Keratinocyte (primary cell): ENCODE results near the gene CPLX3. TPM values are rescaled to one million over a fixed set of nuclear protein-coding genes. Genes with fewer than 3 reads are reported as not detected.

ENCODE experiments used
- DNase-seq: peaks from one replicate; pipeline ENCODE4 v3.0.0-alpha.2; 2011; ENCODE audit warnings: low read depth, missing footprints, low spot score
- FAIRE-seq: peaks from 2 replicates; lab custom pipeline; 2011; peaks lifted over from hg19 to GRCh38; lab: Jason Lieb, UNC
- H2AFZ ChIP-seq: 2 replicates; pipeline ENCODE4 v1.6.0; 2012; ENCODE audit warnings: low read length, control low read depth, inconsistent platforms; ENCODE audit not compliant: control insufficient read depth
- H3K27ac ChIP-seq: 2 replicates; pipeline ENCODE4 v1.5.1; 2011; ENCODE audit warnings: low read length; ENCODE audit not compliant: control insufficient read depth, insufficient read depth
- H3K27me3 ChIP-seq: 3 replicates; pipeline ENCODE4 v1.6.0; 2011; ENCODE audit warnings: low read length; ENCODE audit not compliant: control insufficient read depth, insufficient read depth; ENCODE audit errors: extremely low read depth
- H3K36me3 ChIP-seq, 2 experiments: 2 replicates in 1 of 2; 3 replicates in 1 of 2; pipeline ENCODE4 v1.5.1; 2011; ENCODE audit warnings: low read length in 2 of 2, mild to moderate bottlenecking in 1 of 2; ENCODE audit not compliant: control insufficient read depth in 2 of 2, insufficient read depth in 2 of 2; ENCODE audit errors: extremely low read depth in 1 of 2
- H3K4me1 ChIP-seq: 3 replicates; pipeline ENCODE4 v1.5.1; 2011; ENCODE audit warnings: low read length; ENCODE audit not compliant: control insufficient read depth, insufficient read depth; ENCODE audit errors: extremely low read depth
- H3K4me2 ChIP-seq: 3 replicates; pipeline ENCODE4 v1.6.0; 2011; ENCODE audit warnings: low read depth, low read length; ENCODE audit not compliant: control insufficient read depth, insufficient read depth; ENCODE audit errors: extremely low read depth
- H3K4me3 ChIP-seq, 3 experiments: fragments of 200-600 bp in 1 of 3; sonication (generic) in 1 of 3; 2 replicates in 2 of 3; 3 replicates in 1 of 3; pipeline ENCODE4 v1.5.1; 2011 to 2016; ENCODE audit warnings: low read length in 3 of 3, mild to moderate bottlenecking in 3 of 3, control low read depth in 2 of 3, inconsistent platforms in 1 of 3, low read depth in 1 of 3, mixed read lengths in 1 of 3, mixed run types in 1 of 3, moderate library complexity in 1 of 3; ENCODE audit not compliant: control insufficient read depth in 2 of 3, insufficient read depth in 2 of 3; ENCODE audit errors: extremely low read depth in 1 of 3
- H3K79me2 ChIP-seq: 2 replicates; pipeline ENCODE4 v1.6.0; 2012; ENCODE audit warnings: low read length; ENCODE audit not compliant: control insufficient read depth, insufficient read depth
- H3K9ac ChIP-seq: 3 replicates; pipeline ENCODE4 v1.6.0; 2011; ENCODE audit warnings: low read length; ENCODE audit not compliant: control insufficient read depth, insufficient read depth; ENCODE audit errors: extremely low read depth
- H3K9me1 ChIP-seq: 3 replicates; pipeline ENCODE4 v1.6.0; 2011; ENCODE audit warnings: low read length; ENCODE audit not compliant: control insufficient read depth, insufficient read depth; ENCODE audit errors: extremely low read depth
- H3K9me3 ChIP-seq: 2 replicates; pipeline ENCODE4 v1.5.1; 2012; ENCODE audit warnings: low read depth, low read length; ENCODE audit not compliant: control insufficient read depth
- H4K20me1 ChIP-seq: 3 replicates; pipeline ENCODE4 v1.6.0; 2011; ENCODE audit warnings: low read length; ENCODE audit not compliant: control insufficient read depth, insufficient read depth; ENCODE audit errors: extremely low read depth
- CTCF ChIP-seq, 3 experiments: IDR thresholded peaks in 1 of 3; conservative IDR thresholded peaks in 1 of 3; optimal IDR thresholded peaks in 1 of 3; 2 replicates in 2 of 3; 3 replicates in 1 of 3; pipeline versions ENCODE3 to v1.5.1; 2011; ENCODE audit warnings: low read length in 3 of 3, mild to moderate bottlenecking in 3 of 3, moderate library complexity in 2 of 3, control low read depth in 1 of 3, inconsistent platforms in 1 of 3; ENCODE audit not compliant: insufficient read depth in 2 of 3; ENCODE audit errors: extremely low read depth in 1 of 3
- EZH2 ChIP-seq: IDR thresholded peaks from one replicate; pipeline ENCODE4 v1.6.1; 2012; ENCODE audit warnings: inconsistent platforms, mild to moderate bottlenecking, low read length, moderate library complexity
- dilution Hi-C: fragments of 300-500 bp; cut with MboI; formaldehyde crosslinking; loops from one replicate; pipeline ENCODE4 v1.7.0; 2020; ENCODE audit warnings: low sequenced_read_pairs; ENCODE audit not compliant: extremely low pct_ligation_motif_present
- polyA plus RNA-seq, 5 experiments: library from polyadenylated mRNA; depleted of rRNA in 3 of 5; stranded (reverse) in 3 of 5; stranded (forward) in 1 of 5; unstranded in 1 of 5; fragments of >200 nt; gene quantifications; 1 replicate in 1 of 5; 2 replicates in 3 of 5; 3 replicates in 1 of 5; pipeline versions ENCODE4 v1.2.1 to v1.2.3, GENCODE V29; 2011 to 2012; ENCODE audit warnings: missing spikeins in 2 of 5, low read depth in 1 of 5, low replicate concordance in 1 of 5

CPLX3 gene
- polyA plus RNA-seq, 1 donor (not counting 4 experiments of a cell fraction or from before 2014, with no cell fraction given): not detected

GRCh38 chr15:74786551-74787165 is 39.8 kb upstream of the CPLX3 start:
- dilution Hi-C loops: no loop called here
- H3K27ac ChIP-seq: peak overlapping the region; percentile 15
- H3K27me3 ChIP-seq: no peaks in the 10 kb centered on the region
- peaks cover 28% of the 10 kb centered on the region for H4K20me1 ChIP-seq
- peaks cover 17% of the 10 kb centered on the region for H3K9me1 ChIP-seq
- H3K4me2 ChIP-seq: no peak overlapping the region
- H2AFZ ChIP-seq: no peak overlapping the region
- peak overlapping the region; percentile 16 for H3K9ac ChIP-seq
- no peak for TF ChIP-seq CTCF (optimal IDR thresholded peaks at IDR 0.05 in 1 of 3, IDR thresholded peaks at IDR 0.05 in 1 of 3, conservative IDR thresholded peaks at IDR 0.05 in 1 of 3; ENCODE audit: extremely low read depth in 1 of 3, insufficient read depth in 2 of 3, low read length in 3 of 3)
- TF ChIP-seq EZH2: no peak
- FAIRE-seq (no peak), DNase-seq (no peak)
- H3K36me3 ChIP-seq: peaks cover 3 to 5% of the 10 kb centered on the region in 2 experiments
- H3K79me2 ChIP-seq: peaks cover 88% of the 10 kb centered on the region
- H3K4me3 ChIP-seq: no peak overlapping the region
- H3K9me3 ChIP-seq: no peaks in the 10 kb centered on the region
- H3K4me1 ChIP-seq: peaks cover 72% of the 10 kb centered on the region

GRCh38 chr15:74787251-74788041 is 39.0 kb upstream of the CPLX3 start:
- H3K4me3 ChIP-seq: no peak overlapping the region
- TF ChIP-seq CTCF (optimal IDR thresholded peaks at IDR 0.05 in 1 of 3, IDR thresholded peaks at IDR 0.05 in 1 of 3, conservative IDR thresholded peaks at IDR 0.05 in 1 of 3; ENCODE audit: extremely low read depth in 1 of 3, insufficient read depth in 2 of 3, low read length in 3 of 3) (peak; percentile 73 to 85 (median 79)), EZH2 (no peak)
- H3K9me1 ChIP-seq: peaks cover 19% of the 10 kb centered on the region
- no peak overlapping the region for H2AFZ ChIP-seq
- no peak for FAIRE-seq
- dilution Hi-C loops: no loop called here
- no peaks in the 10 kb centered on the region for H3K27me3 ChIP-seq
- peaks cover 95% of the 10 kb centered on the region for H3K79me2 ChIP-seq
- DNase-seq: no peak
- H3K4me1 ChIP-seq: peaks cover 71% of the 10 kb centered on the region
- peaks cover 30% of the 10 kb centered on the region for H4K20me1 ChIP-seq
- H3K9me3 ChIP-seq: no peaks in the 10 kb centered on the region
- H3K36me3 ChIP-seq: peaks cover 3 to 10% of the 10 kb centered on the region in 2 experiments
- H3K4me2 ChIP-seq: peak overlapping the region; percentile 18
- H3K9ac ChIP-seq: peak overlapping the region; percentile 16
- peak overlapping the region; percentile 29 for H3K27ac ChIP-seq
